ENCODE measurements around the gene SIX2. TPM values are rescaled to one million over a fixed set of nuclear protein-coding genes. Genes with fewer than 3 reads are reported as not detected.

SIX2 gene
- total RNA-seq, 2 experiments from 2014 or later = not detected

- no peak for DNase-seq (ENCODE audit: low spot score)
- Histone ChIP-seq H3K4me1 (ENCODE audit: insufficient read depth, low read length, poor library complexity, severe bottlenecking) (no peaks in the 10 kb centered on the region), H2AFZ (ENCODE audit: low read length) (no peak overlapping the region), H3K9me2 (ENCODE audit: insufficient read depth, low read length) (no peaks in the 10 kb centered on the region), H3K9me3 (ENCODE audit: low read length) (no peaks in the 10 kb centered on the region), H3K79me2 (ENCODE audit: insufficient read depth, low read depth, low read length) (no peaks in the 10 kb centered on the region), H3K4me2 (ENCODE audit: low read length) (no peak overlapping the region), H3K36me3 (ENCODE audit: insufficient read depth, low read length) (no peaks in the 10 kb centered on the region), H4K20me1 (ENCODE audit: insufficient read depth, low read length) (no peaks in the 10 kb centered on the region), H3K27ac (ENCODE audit: low read depth, low read length, poor library complexity, severe bottlenecking) (no peak overlapping the region), H3K4me3 (ENCODE audit: low read depth, low read length, poor library complexity, severe bottlenecking) (no peak overlapping the region)
- BruUV-seq (replicated peaks) = no TSS peak
- ChIA-PET CTCF (ENCODE audit: unreplicated experiment) (no interaction called here), POLR2A (interaction anchor here (1.3 kb wide), 1 partner anchor 11 kb away, joined by 3 read pairs; no protein-coding TSS in a partner anchor)
- TF ChIP-seq, protein P1, sequence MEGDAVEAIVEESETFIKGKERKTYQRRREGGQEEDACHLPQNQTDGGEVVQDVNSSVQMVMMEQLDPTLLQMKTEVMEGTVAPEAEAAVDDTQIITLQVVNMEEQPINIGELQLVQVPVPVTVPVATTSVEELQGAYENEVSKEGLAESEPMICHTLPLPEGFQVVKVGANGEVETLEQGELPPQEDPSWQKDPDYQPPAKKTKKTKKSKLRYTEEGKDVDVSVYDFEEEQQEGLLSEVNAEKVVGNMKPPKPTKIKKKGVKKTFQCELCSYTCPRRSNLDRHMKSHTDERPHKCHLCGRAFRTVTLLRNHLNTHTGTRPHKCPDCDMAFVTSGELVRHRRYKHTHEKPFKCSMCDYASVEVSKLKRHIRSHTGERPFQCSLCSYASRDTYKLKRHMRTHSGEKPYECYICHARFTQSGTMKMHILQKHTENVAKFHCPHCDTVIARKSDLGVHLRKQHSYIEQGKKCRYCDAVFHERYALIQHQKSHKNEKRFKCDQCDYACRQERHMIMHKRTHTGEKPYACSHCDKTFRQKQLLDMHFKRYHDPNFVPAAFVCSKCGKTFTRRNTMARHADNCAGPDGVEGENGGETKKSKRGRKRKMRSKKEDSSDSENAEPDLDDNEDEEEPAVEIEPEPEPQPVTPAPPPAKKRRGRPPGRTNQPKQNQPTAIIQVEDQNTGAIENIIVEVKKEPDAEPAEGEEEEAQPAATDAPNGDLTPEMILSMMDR (conservative IDR thresholded peaks at IDR 0.05; ENCODE audit: low read length) = no peak
- intact Hi-C loops (cut with micrococcal nuclease; ENCODE audit: unreplicated experiment) = no loop called here
Measured at GRCh38 chr2:45005261-45006002, 3.8 kb downstream of the SIX2 start.

DNA sequence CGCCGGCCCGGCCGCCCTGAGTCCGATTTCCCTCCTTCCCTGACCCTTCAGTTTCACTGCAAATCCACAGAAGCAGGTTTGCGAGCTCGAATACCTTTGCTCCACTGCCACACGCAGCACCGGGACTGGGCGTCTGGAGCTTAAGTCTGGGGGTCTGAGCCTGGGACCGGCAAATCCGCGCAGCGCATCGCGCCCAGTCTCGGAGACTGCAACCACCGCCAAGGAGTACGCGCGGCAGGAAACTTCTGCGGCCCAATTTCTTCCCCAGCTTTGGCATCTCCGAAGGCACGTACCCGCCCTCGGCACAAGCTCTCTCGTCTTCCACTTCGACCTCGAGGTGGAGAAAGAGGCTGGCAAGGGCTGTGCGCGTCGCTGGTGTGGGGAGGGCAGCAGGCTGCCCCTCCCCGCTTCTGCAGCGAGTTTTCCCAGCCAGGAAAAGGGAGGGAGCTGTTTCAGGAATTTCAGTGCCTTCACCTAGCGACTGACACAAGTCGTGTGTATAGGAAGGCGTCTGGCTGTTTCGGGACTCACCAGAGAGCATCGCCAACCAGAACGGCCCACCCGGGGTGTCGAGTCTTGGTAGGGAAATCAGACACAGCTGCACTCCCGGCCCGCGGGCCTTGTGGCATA lies 4.6 kb downstream of the SIX2 start:
- no peak for TF ChIP-seq EZH2phosphoT487 (IDR thresholded peaks at IDR 0.05; ENCODE audit: borderline replicate concordance, low read depth, low read length)
- TF ChIP-seq, protein P1 (conservative IDR thresholded peaks at IDR 0.05; ENCODE audit: low read length) = no peak
- H2AFZ ChIP-seq (ENCODE audit: low read length) = no peak overlapping the region
- POLR2A ChIA-PET = no interaction called here
- H3K9me3 ChIP-seq (ENCODE audit: low read length) = no peaks in the 10 kb centered on the region
- DNase-seq (ENCODE audit: low spot score) = no peak
- BruUV-seq (replicated peaks) = no TSS peak
- H3K4me1 ChIP-seq (ENCODE audit: insufficient read depth, low read length, poor library complexity, severe bottlenecking) = no peaks in the 10 kb centered on the region
- CTCF ChIA-PET (ENCODE audit: unreplicated experiment) = no interaction called here
- H3K4me3 ChIP-seq (ENCODE audit: low read depth, low read length, poor library complexity, severe bottlenecking) = no peak overlapping the region
- no peak overlapping the region for H3K4me2 ChIP-seq (ENCODE audit: low read length)
- no peaks in the 10 kb centered on the region for H3K36me3 ChIP-seq (ENCODE audit: insufficient read depth, low read length)
- intact Hi-C loops (cut with micrococcal nuclease; ENCODE audit: unreplicated experiment) = no loop called here
- no peak overlapping the region for H3K27ac ChIP-seq (ENCODE audit: low read depth, low read length, poor library complexity, severe bottlenecking)
- H4K20me1 ChIP-seq (ENCODE audit: insufficient read depth, low read length) = no peaks in the 10 kb centered on the region
- no peaks in the 10 kb centered on the region for H3K79me2 ChIP-seq (ENCODE audit: insufficient read depth, low read depth, low read length)
- no peaks in the 10 kb centered on the region for H3K9me2 ChIP-seq (ENCODE audit: insufficient read depth, low read length)
